ENCODE measurements around the gene ECHDC1.

The ECHDC1 gene

GRCh38 chr6:127343809-127344659 is 625 bp upstream of the ECHDC1 start:
- H3K4me1 ChIP-seq (ENCODE audit: insufficient read depth, poor library complexity, severe bottlenecking), result peaks cover 32% of the 10 kb centered on the region
- TF ChIP-seq CTCF (IDR thresholded peaks at IDR 0.05; ENCODE audit: poor library complexity, severe bottlenecking), result no peak
- H3K27me3 ChIP-seq (ENCODE audit: insufficient read depth, poor library complexity, severe bottlenecking), result no peaks in the 10 kb centered on the region
- ATAC-seq (ENCODE audit: low read depth) (peak; percentile 8; the same call in 1 of the 3 replicates), DNase-seq (ENCODE audit: low spot score) (no peak)
- H3K4me3 ChIP-seq (ENCODE audit: severe bottlenecking), result peak overlapping the region; percentile 70
- no peaks in the 10 kb centered on the region for H3K9me3 ChIP-seq (ENCODE audit: severe bottlenecking)
- peak overlapping the region; percentile 76 for H3K27ac ChIP-seq (ENCODE audit: poor library complexity, severe bottlenecking)
- H3K36me3 ChIP-seq (ENCODE audit: low read depth), result peaks cover under 1% of the 10 kb centered on the region; the same call in 1 of the 2 replicates

- no peak for TF ChIP-seq CTCF (IDR thresholded peaks at IDR 0.05; ENCODE audit: poor library complexity, severe bottlenecking)
- peak overlapping the region; percentile 70 for H3K4me3 ChIP-seq (ENCODE audit: severe bottlenecking)
- peaks cover 9% of the 10 kb centered on the region for H3K36me3 ChIP-seq (ENCODE audit: low read depth)
- DNase-seq (ENCODE audit: low spot score) (no peak), ATAC-seq (ENCODE audit: low read depth) (peak; percentile 33)
- peaks cover 28% of the 10 kb centered on the region for H3K4me1 ChIP-seq (ENCODE audit: insufficient read depth, poor library complexity, severe bottlenecking)
- no peaks in the 10 kb centered on the region for H3K9me3 ChIP-seq (ENCODE audit: severe bottlenecking)
- H3K27ac ChIP-seq (ENCODE audit: poor library complexity, severe bottlenecking), result peak overlapping the region; percentile 76
- H3K27me3 ChIP-seq (ENCODE audit: insufficient read depth, poor library complexity, severe bottlenecking), result no peaks in the 10 kb centered on the region
Observed at GRCh38 chr6:127342296-127342945, 988 bp downstream of the ECHDC1 start.

GRCh38 chr6:127341471-127342202 is 1.8 kb downstream of the ECHDC1 start:
- no peaks in the 10 kb centered on the region for H3K27me3 ChIP-seq (ENCODE audit: insufficient read depth, poor library complexity, severe bottlenecking)
- H3K9me3 ChIP-seq (ENCODE audit: severe bottlenecking), result no peaks in the 10 kb centered on the region
- peaks cover 9% of the 10 kb centered on the region for H3K36me3 ChIP-seq (ENCODE audit: low read depth)
- ATAC-seq (ENCODE audit: low read depth), result no peak
- H3K27ac ChIP-seq (ENCODE audit: poor library complexity, severe bottlenecking), result peak overlapping the region; percentile 76
- H3K4me3 ChIP-seq (ENCODE audit: severe bottlenecking), result peak overlapping the region; percentile 70
- no peak for DNase-seq (ENCODE audit: low spot score)
- H3K4me1 ChIP-seq (ENCODE audit: insufficient read depth, poor library complexity, severe bottlenecking), result peaks cover 22% of the 10 kb centered on the region
- no peak for TF ChIP-seq CTCF (IDR thresholded peaks at IDR 0.05; ENCODE audit: poor library complexity, severe bottlenecking)

GRCh38 chr6:127340171-127340570 is 3.2 kb downstream of the ECHDC1 start:
- no peak for TF ChIP-seq CTCF (IDR thresholded peaks at IDR 0.05; ENCODE audit: poor library complexity, severe bottlenecking)
- peaks cover 14% of the 10 kb centered on the region for H3K4me1 ChIP-seq (ENCODE audit: insufficient read depth, poor library complexity, severe bottlenecking)
- H3K27me3 ChIP-seq (ENCODE audit: insufficient read depth, poor library complexity, severe bottlenecking), result no peaks in the 10 kb centered on the region
- DNase-seq (ENCODE audit: low spot score) (no peak), ATAC-seq (ENCODE audit: low read depth) (no peak)
- H3K27ac ChIP-seq (ENCODE audit: poor library complexity, severe bottlenecking), result no peak overlapping the region
- peaks cover 13% of the 10 kb centered on the region for H3K36me3 ChIP-seq (ENCODE audit: low read depth)
- no peak overlapping the region for H3K4me3 ChIP-seq (ENCODE audit: severe bottlenecking)
- H3K9me3 ChIP-seq (ENCODE audit: severe bottlenecking), result no peaks in the 10 kb centered on the region

All from RWPE2 (cell line).